Measurements from ENCODE around the gene PPP4R2. TPM values are rescaled to one million over a fixed set of nuclear protein-coding genes. Genes with fewer than 3 reads are reported as not detected.

Gene PPP4R2
- total and polyA plus RNA-seq, 10 of the 15 experiments (the other 5 are each of a cell fraction or from before 2014, with no cell fraction given), result 16.7 to 83.4 (median 38.9) TPM

GRCh38 chr3:72972706-72973030 is 23.9 kb upstream of the PPP4R2 start:
- no peak overlapping the region for H3K4me3 ChIP-seq
- intact Hi-C loops (cut with micrococcal nuclease; ENCODE audit: unreplicated experiment), result loop anchor here (10.0 kb wide), 1 partner anchor 522 kb away; no protein-coding TSS in a partner anchor
- H2AFZ ChIP-seq (ENCODE audit: control insufficient read depth, low read depth, low read length), result peak overlapping the region; percentile 21; the same call in 1 of the 2 replicates
- H3K27me3 ChIP-seq (replicated peaks in 1 of 2; ENCODE audit: control insufficient read depth in 2 of 2, insufficient read depth in 2 of 2, low read length in 1 of 2), result no peaks in the 10 kb centered on the region
- ATAC-seq (peak; percentile 6; the same call in 2 of the 3 replicates), FAIRE-seq (no peak), DNase-seq (ENCODE audit: low read depth, low spot score) (no peak)
- peaks cover 25% of the 10 kb centered on the region for H3K4me1 ChIP-seq (ENCODE audit: control insufficient read depth, insufficient read depth, low read length)
- no peak for TF ChIP-seq ASH2L (IDR thresholded peaks at IDR 0.05; ENCODE audit: borderline replicate concordance, low read depth)
- TF ChIP-seq, protein P1, sequence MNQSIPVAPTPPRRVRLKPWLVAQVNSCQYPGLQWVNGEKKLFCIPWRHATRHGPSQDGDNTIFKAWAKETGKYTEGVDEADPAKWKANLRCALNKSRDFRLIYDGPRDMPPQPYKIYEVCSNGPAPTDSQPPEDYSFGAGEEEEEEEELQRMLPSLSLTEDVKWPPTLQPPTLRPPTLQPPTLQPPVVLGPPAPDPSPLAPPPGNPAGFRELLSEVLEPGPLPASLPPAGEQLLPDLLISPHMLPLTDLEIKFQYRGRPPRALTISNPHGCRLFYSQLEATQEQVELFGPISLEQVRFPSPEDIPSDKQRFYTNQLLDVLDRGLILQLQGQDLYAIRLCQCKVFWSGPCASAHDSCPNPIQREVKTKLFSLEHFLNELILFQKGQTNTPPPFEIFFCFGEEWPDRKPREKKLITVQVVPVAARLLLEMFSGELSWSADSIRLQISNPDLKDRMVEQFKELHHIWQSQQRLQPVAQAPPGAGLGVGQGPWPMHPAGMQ (IDR thresholded peaks at IDR 0.05; ENCODE audit: borderline replicate concordance), result no peak
- TF ChIP-seq, protein P2, sequence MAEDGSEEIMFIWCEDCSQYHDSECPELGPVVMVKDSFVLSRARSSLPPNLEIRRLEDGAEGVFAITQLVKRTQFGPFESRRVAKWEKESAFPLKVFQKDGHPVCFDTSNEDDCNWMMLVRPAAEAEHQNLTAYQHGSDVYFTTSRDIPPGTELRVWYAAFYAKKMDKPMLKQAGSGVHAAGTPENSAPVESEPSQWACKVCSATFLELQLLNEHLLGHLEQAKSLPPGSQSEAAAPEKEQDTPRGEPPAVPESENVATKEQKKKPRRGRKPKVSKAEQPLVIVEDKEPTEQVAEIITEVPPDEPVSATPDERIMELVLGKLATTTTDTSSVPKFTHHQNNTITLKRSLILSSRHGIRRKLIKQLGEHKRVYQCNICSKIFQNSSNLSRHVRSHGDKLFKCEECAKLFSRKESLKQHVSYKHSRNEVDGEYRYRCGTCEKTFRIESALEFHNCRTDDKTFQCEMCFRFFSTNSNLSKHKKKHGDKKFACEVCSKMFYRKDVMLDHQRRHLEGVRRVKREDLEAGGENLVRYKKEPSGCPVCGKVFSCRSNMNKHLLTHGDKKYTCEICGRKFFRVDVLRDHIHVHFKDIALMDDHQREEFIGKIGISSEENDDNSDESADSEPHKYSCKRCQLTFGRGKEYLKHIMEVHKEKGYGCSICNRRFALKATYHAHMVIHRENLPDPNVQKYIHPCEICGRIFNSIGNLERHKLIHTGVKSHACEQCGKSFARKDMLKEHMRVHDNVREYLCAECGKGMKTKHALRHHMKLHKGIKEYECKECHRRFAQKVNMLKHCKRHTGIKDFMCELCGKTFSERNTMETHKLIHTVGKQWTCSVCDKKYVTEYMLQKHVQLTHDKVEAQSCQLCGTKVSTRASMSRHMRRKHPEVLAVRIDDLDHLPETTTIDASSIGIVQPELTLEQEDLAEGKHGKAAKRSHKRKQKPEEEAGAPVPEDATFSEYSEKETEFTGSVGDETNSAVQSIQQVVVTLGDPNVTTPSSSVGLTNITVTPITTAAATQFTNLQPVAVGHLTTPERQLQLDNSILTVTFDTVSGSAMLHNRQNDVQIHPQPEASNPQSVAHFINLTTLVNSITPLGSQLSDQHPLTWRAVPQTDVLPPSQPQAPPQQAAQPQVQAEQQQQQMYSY (CRISPR knock-in tag; IDR thresholded peaks at IDR 0.05), result no peak
- TF ChIP-seq SMARCA5 (IDR thresholded peaks at IDR 0.05), result no peak
- TF ChIP-seq MAX (IDR thresholded peaks at IDR 0.05; ENCODE audit: low read depth, low read length), result no peak
- TF ChIP-seq ESRRA (IDR thresholded peaks at IDR 0.05; ENCODE audit: low read length), result no peak
- TF ChIP-seq PKNOX1 (IDR thresholded peaks at IDR 0.05), result no peak
- no peak for TF ChIP-seq CHD4 (IDR thresholded peaks at IDR 0.05)
- TF ChIP-seq SUZ12 (IDR thresholded peaks at IDR 0.05; ENCODE audit: unreplicated experiment), result no peak
- TF ChIP-seq SPI1 (IDR thresholded peaks at IDR 0.05; ENCODE audit: borderline replicate concordance, insufficient read depth, low read depth, low read length), result no peak
- RAD21 ChIA-PET (ENCODE audit: unreplicated experiment), result interaction anchor here (1.0 to 1.4 kb wide), 3 partner anchors 20 to 25 kb away, joined by 3 read pairs; no protein-coding TSS in a partner anchor
- H3K9ac ChIP-seq (ENCODE audit: control insufficient read depth, insufficient read depth, low read length), result no peak overlapping the region
- H4K20me1 ChIP-seq (ENCODE audit: control insufficient read depth, insufficient read depth), result no peaks in the 10 kb centered on the region
- BruUV-seq (replicated peaks), result no TSS peak
- POLR2A ChIA-PET, result interaction anchor here (0.6 to 1.5 kb wide), 4 partner anchors 10 to 85 kb away, joined by 3 to 8 read pairs (median 4); no protein-coding TSS in a partner anchor
- CTCF ChIA-PET, result interaction anchor here (1.3 kb wide), 1 partner anchor 26 kb away, joined by 4 read pairs; no protein-coding TSS in a partner anchor
- in situ Hi-C loops (cut with MboI), result no loop called here
- H3K27ac ChIP-seq (ENCODE audit: control insufficient read depth, insufficient read depth), result no peak overlapping the region
- H3K79me2 ChIP-seq (ENCODE audit: control insufficient read depth, insufficient read depth, low read length), result no peaks in the 10 kb centered on the region
- no peak overlapping the region for H3K4me2 ChIP-seq (ENCODE audit: control insufficient read depth, insufficient read depth)
- H3K36me3 ChIP-seq (ENCODE audit: control insufficient read depth in 2 of 2, insufficient read depth in 2 of 2, low read length in 1 of 2), result no peaks in the 10 kb centered on the region
- 44% methylated on average over 1 of the region's 3 CpGs for WGBS (ENCODE audit: insufficient coverage, insufficient replicate concordance, low lambda C conversion rate, missing lambda C conversion rate)
- SMC1A ChIA-PET (ENCODE audit: uncharacterized antibody, unreplicated experiment), result interaction anchor here (0.6 to 1.6 kb wide), 4 partner anchors 10 to 156 kb away, joined by 3 to 6 read pairs (median 4); no protein-coding TSS in a partner anchor
- H3K9me3 ChIP-seq (replicated peaks; ENCODE audit: control insufficient read depth, insufficient read depth, low read length), result no peaks in the 10 kb centered on the region
